Cerebellar cortex (tissue), 1 donor: ENCODE measurements around the gene SENP1.

ENCODE experiments used
- DNase-seq: peaks from one replicate; pipeline ENCODE4 v3.0.0-alpha.2; 2015; ENCODE audit warnings: low spot score

The SENP1 gene

GRCh38 chr12:48017921-48018617 lies 87.8 kb downstream of the SENP1 start:
- no peak for DNase-seq

- no peak for DNase-seq
Measured at GRCh38 chr12:48017496-48017895, 88.4 kb downstream of the SENP1 start.

DNA sequence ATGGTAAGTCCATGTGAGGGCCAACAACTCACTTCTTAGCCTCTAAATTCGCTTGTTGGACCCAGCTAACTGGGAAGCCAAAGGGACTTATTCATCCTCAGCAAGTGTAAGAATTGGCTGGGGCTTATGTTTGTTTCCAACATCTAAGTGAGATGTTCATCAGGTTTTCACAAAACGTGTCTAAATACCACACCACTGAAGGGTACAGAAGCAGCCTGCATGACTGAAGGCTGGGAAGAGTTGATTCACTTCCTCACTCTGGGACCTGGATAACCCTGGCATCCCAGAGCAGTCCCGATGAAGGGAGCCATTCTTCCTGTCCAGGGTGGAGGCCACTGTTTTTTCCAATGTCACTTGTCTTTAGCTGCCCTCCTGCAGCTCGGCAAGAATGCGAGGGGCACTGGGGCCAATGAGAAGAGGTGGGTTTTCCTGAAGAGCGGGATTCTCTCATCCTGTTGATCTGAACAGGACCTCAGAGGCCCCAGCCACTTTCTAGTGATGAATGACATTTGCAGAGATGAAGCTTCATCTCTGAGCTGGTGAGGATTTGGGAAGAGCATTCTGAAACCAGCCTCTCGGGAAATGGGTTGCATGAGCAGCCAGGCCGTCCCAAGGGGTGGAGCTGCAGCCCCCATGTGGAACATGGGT lies 89.4 kb downstream of the SENP1 start:
- no peak for DNase-seq

DNA sequence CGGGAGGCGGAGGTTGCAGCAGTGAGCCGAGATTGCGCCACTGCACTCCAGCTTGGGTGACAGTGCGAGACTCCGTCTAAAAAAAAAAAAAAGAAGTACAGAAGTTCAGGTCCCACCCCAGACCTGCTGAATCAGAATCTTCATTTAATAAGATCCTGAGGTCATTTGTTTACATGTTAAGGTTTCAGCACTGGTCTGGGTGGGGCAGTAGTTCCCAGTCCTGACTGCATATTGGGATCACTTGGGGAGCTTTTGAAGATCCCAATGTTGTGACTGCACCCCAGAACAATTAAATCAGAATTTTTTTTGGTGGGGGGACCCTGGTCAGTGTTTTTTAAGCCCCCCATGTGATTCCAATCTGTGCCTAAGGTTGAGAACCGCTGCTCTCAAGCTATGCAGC lies 89.9 kb downstream of the SENP1 start:
- DNase-seq = no peak

- no peak for DNase-seq
Measured at GRCh38 chr12:48015129-48015528, 90.8 kb downstream of the SENP1 start.

DNA sequence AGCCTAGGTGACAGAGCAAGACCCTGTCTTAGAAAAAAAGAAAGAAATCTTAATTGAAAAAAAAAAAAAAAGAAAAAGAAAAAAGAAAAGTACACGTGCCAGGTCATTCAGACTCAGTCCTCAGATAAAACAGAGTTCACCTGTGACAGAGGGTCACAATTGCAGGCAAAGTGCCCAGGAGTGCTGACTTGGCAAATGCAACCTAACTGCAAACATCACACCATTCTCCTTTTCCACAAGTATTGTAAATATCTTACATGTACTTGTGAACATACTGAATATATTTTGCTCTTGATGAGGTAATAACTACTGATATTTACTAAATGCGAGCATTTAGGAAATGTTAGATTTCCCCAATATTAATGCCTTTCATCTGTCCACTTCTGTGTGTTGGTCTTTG lies 92.6 kb downstream of the SENP1 start:
- DNase-seq = no peak

DNA sequence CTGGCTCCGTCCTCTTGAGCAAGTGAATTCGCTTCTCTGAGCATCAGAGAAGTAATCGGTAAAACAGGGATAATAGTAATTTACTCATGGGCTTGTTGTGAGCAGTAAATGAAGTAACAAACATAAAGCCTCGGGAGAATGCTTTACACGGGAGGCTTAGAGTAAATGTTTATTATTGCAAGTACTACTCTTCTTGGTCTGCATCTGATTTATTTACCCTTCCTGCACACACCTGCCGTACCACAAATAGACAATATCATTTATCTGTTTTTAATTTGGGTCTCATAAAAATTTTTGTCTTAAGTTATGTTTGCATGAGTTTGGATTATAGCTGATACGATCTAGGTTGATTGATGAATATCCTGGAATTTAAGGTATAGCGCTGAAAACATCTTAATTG lies 93.8 kb downstream of the SENP1 start:
- DNase-seq = no peak

DNA sequence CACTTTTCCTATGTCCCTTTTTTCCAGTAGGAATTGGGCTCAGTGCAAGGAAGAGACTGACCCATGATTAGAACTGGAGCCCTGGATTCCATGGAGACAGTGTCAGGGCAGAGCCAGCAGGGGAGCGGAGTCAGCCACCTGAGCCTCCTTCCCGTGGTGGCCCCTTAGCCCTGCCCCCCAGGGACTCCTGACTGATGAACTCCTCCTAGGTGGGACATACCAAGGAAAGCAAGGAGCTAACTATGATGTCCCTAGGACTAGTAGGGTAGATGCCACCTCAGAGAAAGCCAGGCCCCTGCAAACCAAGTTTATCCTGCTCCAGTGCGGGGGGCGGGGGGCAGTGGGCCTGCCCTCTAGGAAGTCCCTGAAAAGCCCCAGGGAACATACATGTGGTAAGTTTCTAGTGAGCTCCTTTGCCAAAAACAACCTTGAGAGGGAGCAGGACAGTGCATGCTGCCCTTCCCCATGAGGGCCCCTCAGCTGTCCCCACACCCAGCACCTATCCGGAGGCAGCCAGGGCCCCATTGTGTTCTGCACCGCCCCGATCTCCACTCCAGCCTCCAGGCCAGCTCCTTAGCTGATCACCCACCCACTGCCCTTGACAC lies 95.4 kb downstream of the SENP1 start:
- DNase-seq = no peak

DNA sequence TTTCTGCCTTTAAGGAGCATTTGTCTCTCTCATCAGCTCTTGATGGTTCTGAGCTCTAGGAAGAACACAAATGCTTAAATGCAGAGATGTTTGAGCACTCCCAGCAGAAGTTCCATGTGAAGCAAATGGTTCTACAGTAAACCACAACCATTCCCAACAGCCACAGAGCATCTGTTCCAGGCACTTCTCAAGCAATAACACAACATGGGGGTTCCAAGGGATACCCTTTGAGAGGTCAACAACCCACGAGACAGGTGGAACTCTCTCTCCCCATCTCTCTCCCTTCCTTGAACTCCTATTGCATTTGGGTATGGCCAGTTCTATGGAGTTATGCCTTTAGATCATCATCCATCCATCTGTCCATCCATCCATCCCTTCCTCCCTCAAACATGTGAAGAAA lies 96.4 kb downstream of the SENP1 start:
- no peak for DNase-seq

DNA sequence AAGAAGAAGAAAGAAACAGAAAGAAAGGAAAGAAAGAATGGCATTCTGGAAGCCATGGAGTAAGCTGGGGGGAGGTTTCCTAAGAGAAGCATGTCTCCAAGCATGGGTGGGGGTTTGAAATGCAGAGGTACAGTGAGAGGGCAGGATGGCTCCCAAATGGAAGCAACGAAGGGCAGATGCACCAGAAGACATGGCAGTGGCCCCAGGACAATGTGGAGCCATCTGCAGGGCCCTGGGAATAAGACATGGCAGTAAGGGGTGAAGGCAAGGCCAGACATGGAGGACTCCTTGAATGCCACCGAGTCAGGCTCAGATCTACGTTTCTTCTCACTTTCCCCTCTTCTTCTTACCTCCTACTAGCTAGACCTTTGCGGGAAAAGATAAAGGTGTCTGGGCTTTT lies 96.9 kb downstream of the SENP1 start:
- no peak for DNase-seq

GRCh38 chr12:48008349-48008748 lies 97.5 kb downstream of the SENP1 start:
- DNase-seq = no peak

DNA sequence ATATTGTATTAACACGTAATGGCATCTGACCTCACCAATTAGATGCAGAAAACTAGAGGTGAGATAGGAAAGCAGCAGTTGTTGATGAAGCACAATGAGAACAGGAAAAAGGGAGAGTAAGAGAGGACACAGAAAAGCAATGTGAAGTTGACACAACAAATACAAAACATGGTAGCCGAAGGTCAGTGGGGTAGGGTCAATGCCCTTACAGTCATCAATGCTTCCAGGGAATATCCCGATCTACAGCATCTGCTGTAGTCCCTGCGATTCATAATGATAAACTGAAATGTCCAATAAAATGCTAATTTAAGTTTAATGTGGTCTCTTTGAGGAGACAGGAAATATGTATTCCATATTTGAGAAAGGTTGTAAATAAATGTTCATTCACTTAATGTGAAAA lies 98.7 kb downstream of the SENP1 start:
- no peak for DNase-seq

DNA sequence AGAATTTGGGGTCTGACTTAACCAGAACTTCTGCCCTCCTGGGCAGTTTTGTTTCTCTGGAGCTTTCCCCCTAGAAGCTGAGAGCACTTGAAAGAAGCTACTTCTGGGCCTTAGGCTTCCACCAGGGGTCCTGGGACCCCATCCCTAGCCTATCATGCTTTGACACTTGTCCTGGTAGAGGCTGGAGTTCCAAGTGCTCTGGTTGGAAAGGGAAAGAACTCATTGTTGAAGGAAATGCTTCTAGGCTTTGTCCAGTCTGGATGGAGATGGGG lies 100.2 kb downstream of the SENP1 start:
- no peak for DNase-seq

DNA sequence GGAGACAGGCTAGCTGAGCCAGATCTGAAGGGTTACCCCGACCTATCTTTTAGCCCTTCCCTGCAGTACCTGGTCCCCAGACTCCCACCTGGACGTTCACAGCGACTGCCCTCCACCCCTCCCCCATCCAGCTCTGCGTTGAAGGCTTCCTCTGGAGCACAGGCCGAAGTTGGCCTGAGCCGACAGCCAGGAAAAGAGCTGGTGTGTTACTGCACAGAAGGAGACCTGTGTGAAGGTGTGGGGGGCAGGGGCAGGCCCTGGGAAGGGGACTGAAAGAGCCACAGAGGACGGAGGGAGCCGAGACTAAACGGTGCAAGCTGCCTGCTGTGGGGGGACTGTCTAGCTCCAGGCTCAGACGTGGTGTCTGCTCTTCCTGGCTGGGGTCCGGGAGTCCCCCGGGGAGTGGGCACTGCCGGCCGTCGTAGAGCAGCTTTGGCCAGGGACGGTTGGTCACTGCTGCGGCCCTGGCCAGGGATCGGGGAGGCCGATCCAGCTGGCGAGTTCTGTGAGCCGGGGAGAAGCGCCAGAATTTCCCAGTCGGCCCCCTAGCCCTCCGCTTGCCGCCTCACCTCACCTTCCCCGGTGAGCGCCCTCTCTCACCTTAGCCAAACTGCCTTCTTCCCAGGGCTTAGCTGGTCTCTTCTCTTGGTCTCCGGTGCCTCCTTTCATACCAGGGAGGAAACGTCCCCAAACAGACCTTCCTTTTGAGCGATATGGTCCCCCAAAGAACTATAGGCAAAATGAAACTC lies 100.7 kb downstream of the SENP1 start:
- no peak for DNase-seq

- no peak for DNase-seq
Measured at GRCh38 chr12:48004053-48004941, 101.6 kb downstream of the SENP1 start, which contains the start of gene COL2A1. COL2A1 (minus strand) TSS chr12:48004476; CDS start chr12:48004321, 155 bp downstream.

DNA sequence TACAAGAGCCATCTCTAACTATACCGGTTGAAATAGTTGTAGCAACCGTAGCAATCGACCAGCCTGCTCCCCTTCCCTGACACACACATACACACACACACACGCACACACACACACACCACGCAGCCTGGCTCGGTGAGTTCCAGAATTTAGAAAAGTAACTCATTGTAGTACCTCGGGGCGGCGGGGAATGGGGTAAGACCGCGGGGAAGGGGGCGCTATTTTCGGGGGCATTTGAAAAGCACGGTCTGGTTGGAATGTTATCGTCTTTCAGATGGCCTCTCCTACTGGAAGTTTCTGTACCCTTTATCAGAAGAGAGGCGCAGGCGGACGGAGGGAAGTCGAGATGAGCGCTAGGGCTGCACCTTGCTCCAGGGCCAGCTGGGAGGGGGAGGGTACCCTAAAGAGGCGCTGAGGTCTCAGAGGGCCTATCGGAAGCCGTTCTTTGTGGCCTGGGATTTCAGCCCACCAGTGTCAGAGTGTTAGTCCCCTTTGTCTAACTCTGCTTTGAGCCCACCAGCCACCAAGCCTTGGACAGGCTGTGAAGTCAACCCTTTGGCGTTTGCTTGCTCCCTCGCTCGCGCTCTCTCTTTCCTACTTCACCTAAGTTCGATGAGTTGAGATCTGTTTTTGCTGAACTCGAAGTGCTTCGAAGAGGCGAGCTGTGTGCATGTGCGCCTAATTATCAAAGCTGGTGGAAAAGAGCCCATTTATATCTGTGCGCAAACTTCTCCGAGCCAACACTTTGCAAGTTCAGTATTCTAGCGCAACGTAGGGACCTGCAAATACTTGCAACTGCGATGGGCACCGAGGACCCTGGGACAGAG lies 102.4 kb downstream of the SENP1 start:
- no peak for DNase-seq

DNA sequence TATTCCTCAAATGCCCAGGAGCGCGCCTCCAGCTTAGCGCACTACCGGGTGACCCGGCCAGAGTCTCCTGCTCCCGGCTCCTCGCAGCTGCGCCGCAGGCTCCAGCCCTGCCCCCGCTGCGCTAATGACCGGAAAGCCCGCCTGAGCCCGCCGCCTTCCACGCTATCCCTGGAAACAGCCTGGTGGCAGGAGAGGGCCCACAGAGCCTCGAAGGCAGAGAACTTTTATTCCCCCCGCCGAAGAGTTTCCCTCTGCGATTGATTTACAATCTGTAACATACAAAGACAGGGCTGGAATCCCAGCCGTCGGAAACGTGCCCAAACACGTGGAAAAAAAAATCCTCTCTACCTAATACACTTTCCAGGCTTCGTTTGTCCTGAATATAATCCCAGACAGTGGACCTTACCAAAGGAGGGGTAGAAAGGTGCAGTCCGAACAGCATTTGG lies 103.1 kb downstream of the SENP1 start:
- DNase-seq = no peak

GRCh38 chr12:48002414-48002730 lies 103.5 kb downstream of the SENP1 start:
- no peak for DNase-seq

DNA sequence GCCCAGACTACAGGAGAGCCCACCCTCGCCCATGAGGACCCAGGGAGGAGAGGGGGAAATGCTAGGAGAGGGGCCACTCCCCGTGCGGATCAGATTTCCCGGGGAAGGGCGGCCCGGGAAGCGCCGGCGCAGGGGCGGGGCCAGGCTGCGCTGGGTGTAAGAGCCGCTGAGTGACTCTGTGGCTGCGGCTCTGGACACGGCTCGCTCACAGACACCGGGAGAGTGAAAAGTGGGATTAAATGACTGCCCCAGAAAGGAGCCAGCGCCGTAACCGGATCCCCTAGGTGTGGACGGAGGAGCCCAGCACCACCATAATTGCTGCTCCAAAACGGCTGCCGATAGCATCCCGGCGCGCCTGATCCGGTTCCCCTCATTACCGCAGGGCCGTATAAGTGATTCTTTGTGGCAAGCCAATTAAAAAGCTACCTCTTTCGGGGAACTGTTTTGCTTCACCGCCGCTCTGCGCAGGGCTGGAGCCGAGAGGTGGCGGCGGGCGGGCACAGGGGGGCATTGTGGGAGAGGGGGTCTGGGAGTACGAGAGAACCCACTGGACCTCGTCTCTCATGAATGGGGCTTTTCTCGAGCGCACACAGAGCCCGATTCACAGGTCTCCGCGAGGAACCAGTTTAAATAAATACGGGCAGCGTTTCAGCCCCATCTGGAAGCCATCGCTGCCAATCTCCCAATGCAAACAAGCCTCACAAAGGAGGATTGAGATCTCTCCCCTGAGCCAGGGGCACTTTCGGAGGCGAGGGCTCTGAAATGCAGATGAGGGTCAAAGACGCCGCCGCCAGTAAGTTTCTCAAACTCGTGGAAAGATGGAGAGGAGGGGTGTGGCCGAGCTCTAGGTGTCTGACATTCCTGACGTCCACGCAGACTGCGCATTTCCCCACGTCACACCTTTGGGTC lies 104.1 kb downstream of the SENP1 start:
- no peak for DNase-seq

DNA sequence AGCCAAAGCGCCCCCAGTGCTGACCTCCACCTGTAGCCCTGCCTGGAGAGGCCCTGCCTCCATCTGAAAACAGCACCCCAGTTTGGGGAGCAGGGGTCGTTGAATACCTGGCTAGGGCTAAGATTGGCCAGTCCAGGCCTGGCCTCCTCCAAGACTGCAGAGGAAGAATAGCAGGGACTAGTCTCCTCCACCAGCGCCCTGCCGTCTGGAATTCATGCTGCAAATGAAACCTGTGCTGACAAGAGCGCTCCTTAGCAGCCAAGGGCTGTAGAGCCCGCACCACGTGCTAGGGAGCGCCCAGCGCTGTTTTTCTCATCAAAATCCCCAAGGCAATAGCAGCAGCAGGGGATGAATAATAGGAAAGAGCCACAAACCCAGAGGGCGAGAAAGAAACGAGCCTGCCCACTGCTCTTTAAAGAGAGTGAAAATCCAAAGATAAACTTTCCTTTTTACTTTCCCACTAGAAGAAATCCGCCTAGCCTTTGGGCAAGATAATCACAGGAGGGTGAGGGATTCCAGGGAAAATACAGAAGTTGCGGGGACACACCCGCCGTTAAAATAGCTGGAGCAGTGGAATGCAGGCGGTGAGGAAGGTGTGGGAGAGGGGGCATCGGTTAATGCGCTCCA lies 104.9 kb downstream of the SENP1 start:
- DNase-seq = peak; percentile 12
